GM21447 (cell line): ENCODE data around the gene PTPN22.
A peak's percentile ranks its signal among the peaks of the same experiment; 100 is the strongest.

Experiments
- ATAC-seq: cut with Tn5 transposase; IDR thresholded peaks from one replicate; pipeline ENCODE4 v1.9.1; 2021; ENCODE audit not compliant: unreplicated experiment

Gene PTPN22

DNA sequence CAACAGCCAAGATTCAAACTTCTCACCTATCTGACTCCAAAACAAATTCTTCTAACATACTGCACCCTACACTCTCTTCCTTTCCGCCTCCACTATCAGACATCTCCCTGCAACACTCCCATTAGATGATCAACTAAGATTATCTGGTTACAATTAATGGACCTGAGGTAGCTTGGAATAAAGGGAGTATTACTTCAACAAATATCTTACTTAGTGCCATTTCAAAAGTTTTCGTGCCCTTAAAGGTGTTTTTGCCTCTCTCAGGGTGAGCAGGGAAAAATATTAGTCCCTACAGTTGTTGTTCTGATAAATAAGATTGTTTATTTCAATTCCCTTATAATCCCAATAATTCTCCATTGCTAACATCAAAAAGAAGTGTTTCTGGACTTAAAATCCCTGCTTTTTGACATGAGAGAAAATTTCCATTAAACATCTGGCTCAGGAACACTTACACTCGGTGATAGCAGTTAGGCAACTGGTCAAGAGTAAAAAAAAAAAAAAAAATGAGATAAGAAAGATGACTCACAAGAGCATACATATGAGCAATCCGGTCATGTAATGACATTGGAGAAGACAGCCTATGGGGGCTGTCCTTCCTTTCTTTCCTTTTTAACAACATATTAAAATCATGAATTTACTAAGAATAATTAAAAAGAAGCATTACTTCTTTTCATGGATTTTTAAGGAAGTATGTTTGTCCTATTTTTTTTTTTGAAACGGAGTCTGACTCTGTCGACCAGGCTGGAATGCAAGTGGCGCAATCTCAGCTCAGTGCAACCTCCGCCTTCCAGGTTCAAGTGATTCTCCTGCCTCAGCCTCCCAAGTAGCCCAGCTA lies 66.9 kb downstream of the PTPN22 start:
- ATAC-seq: no peak

- ATAC-seq: no peak
These were observed 69.0 kb downstream of the PTPN22 start for GRCh38 chr1:113802367-113803007.

DNA sequence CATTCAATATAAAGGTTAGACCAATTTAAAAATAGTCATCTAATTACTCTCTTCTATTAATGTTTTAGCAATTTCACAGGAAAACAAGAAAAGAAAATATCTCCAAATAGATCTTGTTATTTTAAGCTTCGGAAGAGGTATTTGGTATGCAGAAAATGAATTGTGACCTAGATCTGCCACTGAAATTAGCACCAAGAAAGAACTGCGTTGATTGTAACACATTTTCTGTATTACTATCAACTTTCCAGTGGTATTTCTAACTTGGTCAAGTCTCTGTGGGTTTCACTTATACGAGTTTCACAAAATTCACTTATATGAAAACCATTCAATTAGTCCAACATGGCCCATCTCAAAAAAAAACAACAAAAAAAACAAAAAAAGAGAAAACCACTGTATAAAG lies 71.0 kb downstream of the PTPN22 start:
- ATAC-seq: no peak

- ATAC-seq: no peak
These were observed 74.0 kb downstream of the PTPN22 start for GRCh38 chr1:113797472-113797871.

DNA sequence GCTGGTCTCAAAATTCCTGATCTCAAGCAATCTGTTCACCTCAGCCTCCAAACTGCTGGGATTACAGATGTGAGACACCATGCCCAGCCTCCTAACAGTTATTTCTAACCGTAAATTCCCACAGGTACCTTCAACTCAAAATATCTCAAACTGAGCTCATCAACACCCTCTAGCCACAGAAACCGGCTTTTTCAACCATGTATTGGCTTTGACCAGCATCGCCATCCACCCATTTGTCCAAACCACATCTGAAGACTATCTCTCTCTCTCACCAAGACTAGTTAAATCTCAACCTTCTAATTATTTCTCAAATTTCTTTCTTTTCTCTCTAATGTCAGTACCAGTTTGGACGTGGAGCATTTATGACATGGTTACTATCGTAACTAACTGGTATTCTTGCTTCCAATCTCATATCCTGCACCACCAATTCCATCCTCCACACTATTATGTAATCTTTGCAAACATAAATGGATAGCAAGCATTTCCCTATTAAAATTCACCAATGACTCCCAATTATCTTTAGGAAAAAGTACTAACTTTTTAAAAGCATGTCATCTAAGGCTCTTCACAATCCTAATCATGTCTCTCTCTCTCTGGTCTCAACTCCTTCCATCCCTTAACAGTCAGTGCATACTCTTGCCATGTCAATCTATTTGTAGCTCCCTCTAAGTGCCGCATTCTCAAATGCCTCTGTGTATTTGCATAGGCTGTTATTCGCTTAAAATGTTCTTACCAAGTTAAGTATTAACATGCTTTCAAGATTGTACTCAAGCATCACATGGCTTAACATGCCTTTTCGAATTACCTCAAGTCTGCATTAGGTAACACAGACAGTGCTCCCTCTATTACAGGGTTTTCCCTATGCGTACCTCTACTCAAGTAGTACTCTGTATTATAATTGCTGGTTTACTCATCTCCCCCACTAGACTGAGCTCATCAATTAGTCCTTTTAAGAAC lies 77.4 kb downstream of the PTPN22 start:
- no peak for ATAC-seq

- no peak for ATAC-seq
These were observed 78.5 kb downstream of the PTPN22 start for GRCh38 chr1:113792986-113793385.

DNA sequence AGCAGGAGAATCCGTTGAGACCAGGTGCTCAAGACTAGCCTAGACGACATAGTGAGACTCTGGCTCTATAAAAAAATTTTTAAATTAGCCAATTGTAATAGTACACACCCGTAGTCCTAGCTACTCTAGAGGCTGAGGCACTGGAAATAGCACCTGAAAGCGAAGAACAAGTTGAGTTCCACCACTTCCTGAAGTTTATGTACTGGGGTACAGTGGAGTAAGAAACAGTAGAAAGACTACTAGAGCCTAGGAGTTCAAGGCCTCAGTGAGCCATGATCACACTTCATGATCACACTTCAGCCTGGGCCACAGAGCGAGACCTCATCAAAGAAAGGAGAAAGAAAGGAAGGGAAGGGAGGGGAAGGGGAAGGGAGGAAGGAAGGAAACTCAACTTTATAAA lies 79.0 kb downstream of the PTPN22 start:
- no peak for ATAC-seq

GRCh38 chr1:113788802-113789201 lies 82.7 kb downstream of the PTPN22 start:
- no peak for ATAC-seq

GRCh38 chr1:113787663-113788062 lies 83.8 kb downstream of the PTPN22 start:
- ATAC-seq: no peak

GRCh38 chr1:113786069-113786468 lies 85.4 kb downstream of the PTPN22 start:
- ATAC-seq: no peak

DNA sequence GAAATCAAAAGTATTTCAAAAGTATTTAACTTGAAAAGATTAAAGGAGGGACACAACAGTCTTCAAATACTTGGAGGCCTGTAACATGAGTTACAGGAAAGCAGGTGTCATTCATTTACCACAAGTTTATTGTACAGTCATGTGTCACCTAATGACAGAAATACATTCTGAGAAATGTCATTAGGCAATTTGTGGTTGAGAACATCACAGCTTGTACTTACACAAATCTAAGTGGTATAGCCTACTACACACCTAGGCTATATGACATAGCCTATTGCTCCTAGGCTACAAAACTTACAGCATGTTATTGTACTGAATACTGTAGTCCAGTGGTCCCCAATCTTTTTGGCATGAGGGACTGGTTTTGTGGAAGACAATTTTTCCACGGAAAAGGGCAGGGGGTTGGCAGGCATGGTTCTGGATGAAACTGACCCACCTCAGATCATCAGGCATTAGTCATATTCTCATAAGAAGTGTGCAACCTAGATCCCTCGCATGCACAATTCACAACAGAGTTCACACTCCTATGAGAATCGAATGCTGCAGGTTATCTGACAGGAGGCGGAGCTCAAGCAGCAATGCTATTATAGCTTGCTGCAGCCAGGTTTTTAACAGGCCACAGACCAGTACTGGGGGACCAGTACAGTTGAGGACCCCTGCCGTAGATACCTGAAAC lies 87.3 kb downstream of the PTPN22 start:
- peak; percentile 65 for ATAC-seq

- peak; percentile 83 for ATAC-seq
These were observed 88.0 kb downstream of the PTPN22 start for GRCh38 chr1:113783254-113784103.

DNA sequence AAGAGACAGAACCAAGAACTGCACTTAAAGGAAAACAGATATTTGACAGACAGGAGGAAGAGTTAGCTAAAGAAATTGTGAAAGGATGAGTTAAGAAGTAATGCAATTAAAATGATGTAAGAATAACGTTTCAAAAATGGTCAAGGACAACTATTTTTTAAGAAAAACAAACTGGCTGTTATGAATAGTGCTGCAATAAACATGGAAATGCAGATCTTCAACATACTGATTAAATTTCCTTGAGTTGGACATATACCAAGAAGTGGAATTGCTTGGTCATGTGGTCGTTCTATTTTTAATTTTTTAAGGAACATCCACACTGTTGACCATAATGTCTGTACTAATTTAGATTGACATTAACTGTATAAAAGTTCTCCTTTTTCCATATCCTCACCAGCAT lies 89.1 kb downstream of the PTPN22 start:
- no peak for ATAC-seq

GRCh38 chr1:113780374-113781146 lies 91.0 kb downstream of the PTPN22 start:
- peak; percentile 51 for ATAC-seq

DNA sequence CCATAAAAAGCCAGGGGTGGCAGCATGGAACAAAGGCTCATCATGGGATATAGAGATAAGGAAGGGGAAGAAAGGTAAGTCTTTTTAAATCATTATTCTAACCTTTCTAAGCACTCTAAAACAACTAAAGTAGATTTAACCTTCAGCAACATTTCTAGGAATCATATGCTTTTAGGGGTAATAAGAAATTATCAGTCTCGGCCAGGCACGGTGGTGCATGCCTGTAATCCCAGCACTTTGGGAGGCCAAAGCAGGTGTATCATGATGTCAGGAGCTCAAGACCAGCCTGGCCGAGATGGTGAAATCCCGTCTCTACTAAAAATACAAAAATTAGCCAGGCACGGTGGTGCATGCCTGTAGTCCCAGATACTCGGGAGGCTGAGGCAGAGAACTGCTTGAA lies 92.0 kb downstream of the PTPN22 start:
- ATAC-seq: no peak

DNA sequence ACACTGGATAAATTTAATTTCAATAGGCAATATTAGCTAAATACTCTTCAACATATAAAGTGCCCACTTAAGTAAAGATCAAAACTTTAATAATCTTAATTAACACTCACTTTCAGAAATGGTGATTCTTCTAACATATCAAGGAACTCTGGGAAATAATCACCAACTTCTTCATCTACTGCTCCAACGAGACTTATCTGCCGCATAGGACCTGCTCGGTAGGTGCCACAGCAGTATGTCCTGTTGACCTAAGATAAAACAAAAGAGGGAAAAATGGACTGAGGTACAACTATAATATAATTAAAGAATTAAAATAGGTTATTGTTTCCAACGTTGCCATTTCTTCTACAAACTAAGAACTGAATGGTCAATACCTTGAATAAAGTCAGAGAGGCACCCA lies 94.0 kb downstream of the PTPN22 start:
- no peak for ATAC-seq

DNA sequence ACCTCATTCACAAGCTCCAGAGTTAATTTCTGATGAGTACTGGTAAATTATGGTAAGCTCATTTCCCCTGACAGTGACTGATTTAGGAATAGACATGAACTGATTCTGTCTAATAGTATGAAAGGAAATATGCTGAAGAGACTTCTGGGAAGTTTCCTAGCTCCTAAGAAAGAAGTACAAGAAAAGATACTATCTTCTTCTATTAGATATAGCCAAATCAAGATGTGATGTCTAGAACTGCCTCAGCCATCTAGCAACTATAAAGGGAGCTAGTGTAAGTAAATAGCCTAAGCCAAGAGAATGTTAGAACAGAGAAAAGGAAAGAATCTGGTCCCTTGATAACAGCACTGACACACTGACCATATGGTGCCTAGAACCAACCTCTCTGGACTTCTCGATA lies 101.5 kb downstream of the PTPN22 start:
- no peak for ATAC-seq

DNA sequence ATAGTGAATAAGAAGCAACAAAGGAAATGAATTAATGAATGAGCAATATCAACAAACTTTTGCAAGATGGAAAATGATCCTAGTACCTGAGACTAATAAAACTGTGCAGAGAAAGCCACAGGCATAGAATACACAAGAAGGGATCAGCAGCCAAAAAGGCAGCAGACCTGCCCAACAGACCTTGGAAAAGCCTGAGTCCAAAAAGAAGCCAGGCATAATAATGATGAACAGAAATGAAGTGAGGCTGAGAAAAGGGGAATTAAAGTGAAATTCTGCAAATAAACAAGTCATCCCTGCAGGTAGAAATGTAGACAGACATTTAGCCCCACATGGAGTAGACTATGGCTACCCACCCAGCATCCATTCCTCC lies 101.9 kb downstream of the PTPN22 start:
- no peak for ATAC-seq

DNA sequence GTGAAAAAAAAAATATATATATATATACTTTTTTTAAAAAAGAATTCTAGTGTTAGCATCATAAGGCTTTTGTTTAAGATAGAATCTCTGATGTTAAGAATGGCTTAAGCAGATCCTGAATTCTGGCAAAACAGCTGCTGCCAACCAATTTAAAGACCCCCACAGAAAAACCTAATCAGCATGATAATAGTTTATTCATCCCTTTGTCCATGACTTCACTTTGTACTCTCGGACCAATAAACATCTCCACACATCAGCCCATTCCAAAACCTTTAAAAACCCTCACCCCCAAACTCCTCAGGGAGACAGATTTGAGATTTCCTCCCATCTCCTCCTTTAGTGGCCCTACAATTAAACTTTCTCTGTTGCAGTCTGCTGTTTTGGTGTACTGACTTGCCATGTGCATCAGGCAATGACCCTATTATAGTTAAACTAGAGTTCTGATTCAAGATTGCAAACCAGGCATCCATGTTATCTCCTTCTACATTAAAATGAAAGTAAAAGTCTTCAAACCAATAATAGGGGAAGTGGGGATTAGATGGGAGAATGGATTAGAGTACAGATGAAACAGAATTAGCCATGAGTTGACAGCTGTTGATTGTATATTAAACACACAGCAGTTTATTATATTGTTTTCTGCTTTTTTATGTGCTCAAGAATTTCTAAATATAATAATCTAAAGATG lies 102.5 kb downstream of the PTPN22 start:
- ATAC-seq: no peak
